H9 (cell line): Measurements from ENCODE around the gene CAPN9. TPM values are rescaled to one million over a fixed set of nuclear protein-coding genes. Genes with fewer than 3 reads are reported as not detected.

Experiments used
- DNase-seq: peaks from one replicate; pipeline ENCODE4 v3.0.0-alpha.2; 2017
- H2AFZ ChIP-seq: one replicate; pipeline ENCODE4 v1.6.1; 2013; ENCODE audit warnings: mild to moderate bottlenecking, low read length, control low read depth, moderate library complexity
- H2AK5ac ChIP-seq: 2 replicates; pipeline ENCODE4 v1.6.1; 2013; ENCODE audit warnings: low read length, control low read depth, mixed read lengths; ENCODE audit not compliant: insufficient read length
- H2BK120ac ChIP-seq: one replicate; pipeline ENCODE4 v1.6.1; 2013; ENCODE audit warnings: low read depth, mild to moderate bottlenecking, low read length, control low read depth, inconsistent platforms; ENCODE audit not compliant: poor library complexity, severe bottlenecking
- H2BK12ac ChIP-seq: 2 replicates; pipeline ENCODE4 v1.6.1; 2013; ENCODE audit warnings: low read length, control low read depth, mixed read lengths, low read depth; ENCODE audit not compliant: insufficient read length
- H2BK15ac ChIP-seq: 2 replicates; pipeline ENCODE4 v1.6.1; 2013; ENCODE audit warnings: low read depth, low read length, control low read depth
- H2BK20ac ChIP-seq: one replicate; pipeline ENCODE4 v1.6.1; 2013; ENCODE audit warnings: low read depth, mild to moderate bottlenecking, low read length, control low read depth, inconsistent platforms; ENCODE audit not compliant: poor library complexity, severe bottlenecking
- H2BK5ac ChIP-seq: 2 replicates; pipeline ENCODE4 v1.6.1; 2013; ENCODE audit warnings: low read length, control low read depth, mixed read lengths; ENCODE audit not compliant: insufficient read length
- H3K14ac ChIP-seq: 2 replicates; pipeline ENCODE4 v1.6.1; 2013; ENCODE audit warnings: low read length, control low read depth; ENCODE audit not compliant: insufficient read depth
- H3K18ac ChIP-seq: 2 replicates; pipeline ENCODE4 v1.6.1; 2013; ENCODE audit warnings: low read depth, mild to moderate bottlenecking, mixed read lengths, low read length, control low read depth; ENCODE audit not compliant: insufficient read length
- H3K23ac ChIP-seq: 2 replicates; pipeline ENCODE4 v1.6.1; 2013; ENCODE audit warnings: low read length, control low read depth, mixed read lengths, low read depth; ENCODE audit not compliant: insufficient read length
- H3K23me2 ChIP-seq: 2 replicates; pipeline ENCODE4 v1.6.1; 2013; ENCODE audit warnings: low read depth, mild to moderate bottlenecking, mixed read lengths, low read length, control low read depth; ENCODE audit not compliant: insufficient read length, poor library complexity, severe bottlenecking
- H3K27ac ChIP-seq: 2 replicates; pipeline ENCODE4 v1.5.1; 2013; ENCODE audit warnings: low read length, control low read depth, mixed read lengths, low read depth; ENCODE audit not compliant: insufficient read length
- H3K27me3 ChIP-seq: 2 replicates; pipeline ENCODE4 v1.6.1; 2013; ENCODE audit warnings: low read length, control low read depth, inconsistent platforms; ENCODE audit not compliant: insufficient read depth
- H3K4ac ChIP-seq: 2 replicates; pipeline ENCODE4 v1.6.1; 2013; ENCODE audit warnings: low read depth, mild to moderate bottlenecking, control low read depth, inconsistent platforms, low read length, moderate library complexity
- H3K4me1 ChIP-seq: 2 replicates; pipeline ENCODE4 v1.6.1; 2013; ENCODE audit warnings: low read length, control low read depth, inconsistent platforms; ENCODE audit not compliant: insufficient read depth
- H3K4me2 ChIP-seq: 2 replicates; pipeline ENCODE4 v1.6.1; 2013; ENCODE audit warnings: low read length, control low read depth, mixed read lengths; ENCODE audit not compliant: insufficient read length, insufficient read depth
- H3K56ac ChIP-seq: 2 replicates; pipeline ENCODE4 v1.6.1; 2013; ENCODE audit warnings: low read depth, mild to moderate bottlenecking, mixed read lengths, low read length, control low read depth; ENCODE audit not compliant: insufficient read length
- H3K79me1 ChIP-seq: 2 replicates; pipeline ENCODE4 v1.6.1; 2013; ENCODE audit warnings: low read depth, mild to moderate bottlenecking, moderate library complexity, low read length, control low read depth, inconsistent platforms; ENCODE audit not compliant: insufficient read depth, poor library complexity, severe bottlenecking
- H3K79me2 ChIP-seq: 2 replicates; pipeline ENCODE4 v1.6.1; 2013; ENCODE audit warnings: low read length, control low read depth, inconsistent platforms; ENCODE audit not compliant: insufficient read depth
- H3K9ac ChIP-seq: 2 replicates; pipeline ENCODE4 v1.6.1; 2013; ENCODE audit warnings: low read length, control low read depth, mixed read lengths; ENCODE audit not compliant: insufficient read length; ENCODE audit errors: extremely low read depth
- H3K9me3 ChIP-seq: one replicate; pipeline ENCODE4 v1.6.1; 2013; ENCODE audit warnings: low read depth, low read length, inconsistent platforms; ENCODE audit not compliant: control insufficient read depth
- H3T11ph ChIP-seq: one replicate; pipeline ENCODE4 v1.6.1; 2013; ENCODE audit warnings: mild to moderate bottlenecking, low read length, control low read depth, inconsistent platforms
- H4K20me1 ChIP-seq: one replicate; pipeline ENCODE4 v1.6.1; 2013; ENCODE audit not compliant: control insufficient read depth, insufficient read length, insufficient read depth
- H4K5ac ChIP-seq: 2 replicates; pipeline ENCODE4 v1.6.1; 2013; ENCODE audit warnings: low read depth, mild to moderate bottlenecking, mixed read lengths, low read length, control low read depth; ENCODE audit not compliant: insufficient read length
- H4K8ac ChIP-seq: replicated peaks from 2 replicates; pipeline ENCODE4 v1.6.1; 2013; ENCODE audit warnings: low read length, control low read depth, mixed read lengths, low read depth; ENCODE audit not compliant: insufficient read length
- H4K91ac ChIP-seq: 2 replicates; pipeline ENCODE4 v1.6.1; 2013; ENCODE audit warnings: low read depth, mild to moderate bottlenecking, moderate library complexity, mixed read lengths, low read length, control low read depth; ENCODE audit not compliant: insufficient read length
- H3K27ac Mint-ChIP-seq, 3 experiments: 2 replicates in 2 of 3; 3 replicates in 1 of 3; pipeline ENCODE4 v1.8.0; 2020 to 2021; ENCODE audit warnings: mixed read lengths in 3 of 3, mild to moderate bottlenecking in 1 of 3, moderate library complexity in 1 of 3
- H3K27me3 Mint-ChIP-seq: 2 replicates; pipeline ENCODE4 v1.8.0; 2021; ENCODE audit warnings: low read depth, mild to moderate bottlenecking, moderate library complexity, mixed read lengths
- H3K36me3 Mint-ChIP-seq, 3 experiments: 2 replicates in 2 of 3; 3 replicates in 1 of 3; pipeline ENCODE4 v1.8.0; 2020 to 2021; ENCODE audit warnings: low read depth in 3 of 3, mixed read lengths in 3 of 3; ENCODE audit not compliant: insufficient read depth in 1 of 3
- H3K4me1 Mint-ChIP-seq, 2 experiments: 2 replicates each; pipeline ENCODE4 v1.8.0; 2020; ENCODE audit warnings: mixed read lengths in 2 of 2
- H3K4me3 Mint-ChIP-seq, 2 experiments: 2 replicates in 1 of 2; 3 replicates in 1 of 2; pipeline ENCODE4 v1.8.0; 2020 to 2021; ENCODE audit warnings: mild to moderate bottlenecking in 2 of 2, mixed read lengths in 2 of 2, moderate library complexity in 1 of 2
- H3K9me3 Mint-ChIP-seq, 2 experiments: 2 replicates in 1 of 2; 3 replicates in 1 of 2; pipeline ENCODE4 v1.8.0; 2020; ENCODE audit warnings: mild to moderate bottlenecking in 2 of 2, mixed read lengths in 2 of 2, moderate library complexity in 1 of 2
- WGBS: extraction: QIAGEN DNeasy Blood & Tissue Kit; methylation state at CpG from one replicate; pipeline ENCODE4 v1.1.7; 2013; ENCODE audit warnings: missing lambda C conversion rate, low lambda C conversion rate, mixed read lengths; ENCODE audit not compliant: insufficient read length; ENCODE audit errors: extremely low coverage; 5-methylcytosine and 5-hydroxymethylcytosine counted together
- total RNA-seq: library from RNA; stranded (reverse); gene quantifications from 2 replicates; pipeline ENCODE4 v1.2.1, GENCODE V29; 2021
- TF ChIP-seq, protein P1 (sequence below): fragments of 200-600 bp; sonication (generic); conservative IDR thresholded peaks from 3 replicates; pipeline ENCODE4 v1.8.0; 2021; ENCODE audit warnings: antibody characterized with exemption, mild to moderate bottlenecking

Gene CAPN9
- total RNA-seq, 1 experiment from 2014 or later, result 0.22 TPM

GRCh38 chr1:230749150-230749549 is 2.0 kb downstream of the CAPN9 start:
- H3K27me3 ChIP-seq, result no peaks in the 10 kb centered on the region
- no peak overlapping the region for H4K8ac ChIP-seq
- peaks cover 54 to 70% of the 10 kb centered on the region in 2 experiments for H3K4me1 Mint-ChIP-seq
- no peak overlapping the region for H4K5ac ChIP-seq
- no peak overlapping the region for H3K14ac ChIP-seq
- TF ChIP-seq, protein P1, sequence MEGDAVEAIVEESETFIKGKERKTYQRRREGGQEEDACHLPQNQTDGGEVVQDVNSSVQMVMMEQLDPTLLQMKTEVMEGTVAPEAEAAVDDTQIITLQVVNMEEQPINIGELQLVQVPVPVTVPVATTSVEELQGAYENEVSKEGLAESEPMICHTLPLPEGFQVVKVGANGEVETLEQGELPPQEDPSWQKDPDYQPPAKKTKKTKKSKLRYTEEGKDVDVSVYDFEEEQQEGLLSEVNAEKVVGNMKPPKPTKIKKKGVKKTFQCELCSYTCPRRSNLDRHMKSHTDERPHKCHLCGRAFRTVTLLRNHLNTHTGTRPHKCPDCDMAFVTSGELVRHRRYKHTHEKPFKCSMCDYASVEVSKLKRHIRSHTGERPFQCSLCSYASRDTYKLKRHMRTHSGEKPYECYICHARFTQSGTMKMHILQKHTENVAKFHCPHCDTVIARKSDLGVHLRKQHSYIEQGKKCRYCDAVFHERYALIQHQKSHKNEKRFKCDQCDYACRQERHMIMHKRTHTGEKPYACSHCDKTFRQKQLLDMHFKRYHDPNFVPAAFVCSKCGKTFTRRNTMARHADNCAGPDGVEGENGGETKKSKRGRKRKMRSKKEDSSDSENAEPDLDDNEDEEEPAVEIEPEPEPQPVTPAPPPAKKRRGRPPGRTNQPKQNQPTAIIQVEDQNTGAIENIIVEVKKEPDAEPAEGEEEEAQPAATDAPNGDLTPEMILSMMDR, result no peak
- no peaks in the 10 kb centered on the region for H3K79me1 ChIP-seq
- H3K4me2 ChIP-seq, result no peak overlapping the region
- H4K91ac ChIP-seq, result no peak overlapping the region
- no peak overlapping the region for H3K9ac ChIP-seq
- WGBS, result no CpG with 5 or more reads among the region's 12 CpGs
- no peak overlapping the region for H3K18ac ChIP-seq
- no peaks in the 10 kb centered on the region for H3K9me3 Mint-ChIP-seq
- H4K20me1 ChIP-seq, result no peaks in the 10 kb centered on the region
- H3K23me2 ChIP-seq, result no peaks in the 10 kb centered on the region
- H3K56ac ChIP-seq, result no peak overlapping the region
- H3K27me3 Mint-ChIP-seq, result peaks cover 11% of the 10 kb centered on the region
- no peaks in the 10 kb centered on the region for H3K9me3 ChIP-seq
- H3K36me3 Mint-ChIP-seq, result no peaks in the 10 kb centered on the region
- H3T11ph ChIP-seq, result no peak overlapping the region
- no peak overlapping the region for H2AFZ ChIP-seq
- no peak overlapping the region for H2BK12ac ChIP-seq
- H3K79me2 ChIP-seq, result no peaks in the 10 kb centered on the region
- no peak overlapping the region; a peak in 1 of 7 replicates for H3K27ac Mint-ChIP-seq
- no peak overlapping the region for H3K27ac ChIP-seq
- no peak overlapping the region for H2BK15ac ChIP-seq
- no peak overlapping the region for H2BK5ac ChIP-seq
- no peak for DNase-seq
- no peak overlapping the region for H2BK120ac ChIP-seq
- H3K4ac ChIP-seq, result no peak overlapping the region
- H2BK20ac ChIP-seq, result no peak overlapping the region
- H3K23ac ChIP-seq, result no peak overlapping the region
- no peak overlapping the region for H2AK5ac ChIP-seq
- no peak overlapping the region; a peak in 1 of 5 replicates for H3K4me3 Mint-ChIP-seq
- H3K4me1 ChIP-seq, result peaks cover 4% of the 10 kb centered on the region; the same call in 1 of the 2 replicates
